Type B pancreatic cell (in vitro differentiated cells): Measurements from ENCODE around the gene UBE3A. TPM values are rescaled to one million over a fixed set of nuclear protein-coding genes. Genes with fewer than 3 reads are reported as not detected.

Experiments
- DNase-seq: peaks from one replicate; pipeline ENCODE4 v3.0.0; 2021; ENCODE audit warnings: mixed read lengths; ENCODE audit not compliant: unreplicated experiment; ENCODE audit errors: extremely low spot score
- H3K27ac Mint-ChIP-seq: 2 replicates; pipeline ENCODE4 v1.8.0; 2021; ENCODE audit warnings: mild to moderate bottlenecking, mixed read lengths
- H3K27me3 Mint-ChIP-seq: 2 replicates; pipeline ENCODE4 v1.8.0; 2021; ENCODE audit warnings: mixed read lengths
- H3K36me3 Mint-ChIP-seq: 2 replicates; pipeline ENCODE4 v1.8.0; 2021; ENCODE audit warnings: mixed read lengths
- H3K4me1 Mint-ChIP-seq: one replicate; pipeline ENCODE4 v1.8.0; 2021; ENCODE audit warnings: mixed read lengths; ENCODE audit not compliant: unreplicated experiment
- H3K4me3 Mint-ChIP-seq: 2 replicates; pipeline ENCODE4 v1.8.0; 2021; ENCODE audit warnings: mild to moderate bottlenecking, mixed read lengths
- H3K9me3 Mint-ChIP-seq: 2 replicates; pipeline ENCODE4 v1.8.0; 2021; ENCODE audit warnings: mixed read lengths
- CTCF ChIP-seq: fragments of 200-600 bp; sonication (generic); conservative IDR thresholded peaks from 2 replicates; pipeline ENCODE4 v1.5.0; 2021; ENCODE audit warnings: antibody characterized with exemption, mild to moderate bottlenecking
- total RNA-seq: library from RNA; stranded (reverse); gene quantifications from 2 replicates; pipeline ENCODE4 v1.2.1, GENCODE V29; 2021; ENCODE audit warnings: low replicate concordance

UBE3A gene
- total RNA-seq, 1 donor from 2014 or later = 89.0 TPM

GRCh38 chr15:25437777-25438600 lies 835 bp downstream of the UBE3A start:
- H3K27ac Mint-ChIP-seq = peak overlapping the region; percentile 95
- H3K4me1 Mint-ChIP-seq = peaks cover 14% of the 10 kb centered on the region
- TF ChIP-seq CTCF = peak; percentile 65
- H3K36me3 Mint-ChIP-seq = peaks cover 3% of the 10 kb centered on the region
- peak overlapping the region; percentile 98 for H3K4me3 Mint-ChIP-seq
- peak; percentile 78 for DNase-seq
- H3K9me3 Mint-ChIP-seq = no peaks in the 10 kb centered on the region
- H3K27me3 Mint-ChIP-seq = no peaks in the 10 kb centered on the region

GRCh38 chr15:25436707-25437106 lies 2.1 kb downstream of the UBE3A start:
- Mint-ChIP-seq H3K36me3 (peaks cover 3% of the 10 kb centered on the region), H3K27me3 (no peaks in the 10 kb centered on the region), H3K4me1 (peaks cover 23% of the 10 kb centered on the region), H3K4me3 (peak overlapping the region; percentile 98), H3K9me3 (no peaks in the 10 kb centered on the region), H3K27ac (peak overlapping the region; percentile 95)
- TF ChIP-seq CTCF = no peak
- DNase-seq = no peak

GRCh38 chr15:25435474-25436243 lies 3.2 kb downstream of the UBE3A start:
- H3K27me3 Mint-ChIP-seq = no peaks in the 10 kb centered on the region
- H3K4me1 Mint-ChIP-seq = peaks cover 23% of the 10 kb centered on the region
- peaks cover 3% of the 10 kb centered on the region for H3K36me3 Mint-ChIP-seq
- TF ChIP-seq CTCF = no peak
- no peaks in the 10 kb centered on the region for H3K9me3 Mint-ChIP-seq
- no peak overlapping the region for H3K27ac Mint-ChIP-seq
- DNase-seq = no peak
- H3K4me3 Mint-ChIP-seq = peak overlapping the region; percentile 98

- no peak for TF ChIP-seq CTCF
- Mint-ChIP-seq H3K27me3 (no peaks in the 10 kb centered on the region), H3K4me3 (no peak overlapping the region), H3K4me1 (peaks cover 28% of the 10 kb centered on the region), H3K36me3 (peaks cover 3% of the 10 kb centered on the region), H3K27ac (no peak overlapping the region), H3K9me3 (no peaks in the 10 kb centered on the region)
- no peak for DNase-seq
Measured at GRCh38 chr15:25433118-25433865, 5.5 kb downstream of the UBE3A start.

GRCh38 chr15:25431836-25432561 lies 6.8 kb downstream of the UBE3A start:
- H3K27ac Mint-ChIP-seq = no peak overlapping the region
- DNase-seq = no peak
- H3K27me3 Mint-ChIP-seq = no peaks in the 10 kb centered on the region
- no peak for TF ChIP-seq CTCF
- peaks cover 7% of the 10 kb centered on the region for H3K36me3 Mint-ChIP-seq
- no peaks in the 10 kb centered on the region for H3K9me3 Mint-ChIP-seq
- peaks cover 28% of the 10 kb centered on the region for H3K4me1 Mint-ChIP-seq
- no peak overlapping the region for H3K4me3 Mint-ChIP-seq
